ENCODE measurements around the gene TBC1D8.

- TF ChIP-seq NFXL1 (CRISPR knock-in tag; IDR thresholded peaks at IDR 0.05) (no peak), TAF1 (IDR thresholded peaks at IDR 0.05; ENCODE audit: control insufficient read depth, extremely low read depth, insufficient read depth, low read length, severe bottlenecking) (no peak), PTTG1 (tag; IDR thresholded peaks at IDR 0.05; ENCODE audit: low read depth) (no peak), CTCF (IDR thresholded peaks at IDR 0.05 in 2 of 3, conservative IDR thresholded peaks at IDR 0.05 in 1 of 3; ENCODE audit: insufficient read depth in 2 of 3, low read depth in 1 of 3, low read length in 3 of 3) (no peak), ZHX1 (conservative IDR thresholded peaks at IDR 0.05; ENCODE audit: low read length) (no peak)
These were observed 61.0 kb downstream of the TBC1D8 start for GRCh38 chr2:101089942-101090799.

All from K562 (cell line).